Upper lobe of right lung (tissue), 1 donor: ENCODE measurements around the gene TTC8. TPM values are rescaled to one million over a fixed set of nuclear protein-coding genes. Genes with fewer than 3 reads are reported as not detected.
A peak's percentile ranks its signal among the peaks of the same experiment; 100 is the strongest.

Experiments
- ATAC-seq: fragments of 200-7000 bp; cut with Tn5 transposase; one replicate; pipeline ENCODE4 v1.9.1; 2020; ENCODE audit warnings: mild to moderate bottlenecking, moderate library complexity
- DNase-seq: peaks from one replicate; pipeline ENCODE4 v3.0.0-alpha.2; 2020
- H3K27ac ChIP-seq: fragments of 200-600 bp; one replicate; pipeline ENCODE4 v1.8.0; 2022
- H3K27me3 ChIP-seq: fragments of 200-600 bp; one replicate; pipeline ENCODE4 v1.8.0; 2022; ENCODE audit warnings: mild to moderate bottlenecking
- H3K36me3 ChIP-seq: fragments of 200-600 bp; one replicate; pipeline ENCODE4 v1.8.0; 2022
- H3K4me1 ChIP-seq: fragments of 200-600 bp; one replicate; pipeline ENCODE4 v1.8.0; 2022
- H3K4me3 ChIP-seq: fragments of 200-600 bp; one replicate; pipeline ENCODE4 v1.8.0; 2022; ENCODE audit warnings: mild to moderate bottlenecking
- H3K9me3 ChIP-seq: fragments of 200-600 bp; one replicate; pipeline ENCODE4 v1.8.0; 2022
- CTCF ChIP-seq: fragments of 200-600 bp; IDR thresholded peaks from one replicate; pipeline ENCODE4 v1.8.0; 2022; ENCODE audit warnings: antibody characterized with exemption
- intact Hi-C: fragments of 100-400 bp; cut with DNase I; formaldehyde crosslinking; loops from one replicate; pipeline ENCODE4 v1.11.0; 2022
- total RNA-seq: library from RNA; stranded (reverse); fragmentation: NEBNext Ultra II Directional; extraction: Animal tissue kit (Norgen Biotek cat#: 25700); gene quantifications from one replicate; pipeline ENCODE4 v1.2.1, GENCODE V29; 2021
- donor health status: DM: no; HTN: yes; CAD: no; lungs with severe emphysema.

Gene TTC8
- total RNA-seq, 1 donor from 2014 or later: 11.5 TPM

GRCh38 chr14:88791252-88791621 is 33.2 kb upstream of the TTC8 start:
- intact Hi-C loops: no loop called here
- Histone ChIP-seq H3K4me3 (peak overlapping the region; percentile 51), H3K4me1 (peaks cover 9% of the 10 kb centered on the region), H3K9me3 (no peaks in the 10 kb centered on the region), H3K27ac (no peak overlapping the region), H3K27me3 (peaks cover 7% of the 10 kb centered on the region), H3K36me3 (no peaks in the 10 kb centered on the region)
- TF ChIP-seq CTCF: no peak
- no peak for DNase-seq
- no peak for ATAC-seq

- Histone ChIP-seq H3K4me1 (peaks cover 9% of the 10 kb centered on the region), H3K36me3 (no peaks in the 10 kb centered on the region), H3K27me3 (peaks cover 7% of the 10 kb centered on the region), H3K9me3 (no peaks in the 10 kb centered on the region), H3K4me3 (peak overlapping the region; percentile 51), H3K27ac (peak overlapping the region; percentile 55)
- no peak for TF ChIP-seq CTCF
- intact Hi-C loops: no loop called here
- peak; percentile 73 for DNase-seq
- peak; percentile 8 for ATAC-seq
Measured at GRCh38 chr14:88791629-88792472, 32.6 kb upstream of the TTC8 start.

- Histone ChIP-seq H3K4me3 (peak within 1 kb of the TSS; percentile 51), H3K36me3 (no peaks in the 10 kb centered on the region), H3K27ac (peak within 1 kb of the TSS; percentile 55), H3K27me3 (peaks cover 7% of the 10 kb centered on the region), H3K9me3 (no peaks in the 10 kb centered on the region), H3K4me1 (peaks cover 9% of the 10 kb centered on the region)
- DNase-seq (peak; percentile 96), ATAC-seq (peak; percentile 99)
- intact Hi-C loops: no loop called here
- TF ChIP-seq CTCF: no peak
Measured at GRCh38 chr14:88792473-88793258, 31.8 kb upstream of the TTC8 start, which contains the start of gene EML5. EML5 (minus strand) TSS chr14:88792953; CDS start chr14:88792503, 450 bp downstream.

- H3K4me3 ChIP-seq: peak overlapping the region; percentile 51
- H3K36me3 ChIP-seq: no peaks in the 10 kb centered on the region
- H3K9me3 ChIP-seq: no peaks in the 10 kb centered on the region
- peaks cover 9% of the 10 kb centered on the region for H3K4me1 ChIP-seq
- ATAC-seq: no peak
- DNase-seq: no peak
- H3K27me3 ChIP-seq: peaks cover 7% of the 10 kb centered on the region
- H3K27ac ChIP-seq: no peak overlapping the region
- intact Hi-C loops: no loop called here
- TF ChIP-seq CTCF: no peak
Measured at GRCh38 chr14:88793259-88793625, 31.2 kb upstream of the TTC8 start.

- ATAC-seq (no peak), DNase-seq (no peak)
- Histone ChIP-seq H3K36me3 (no peaks in the 10 kb centered on the region), H3K9me3 (no peaks in the 10 kb centered on the region), H3K27ac (no peak overlapping the region), H3K4me3 (no peak overlapping the region), H3K27me3 (no peaks in the 10 kb centered on the region), H3K4me1 (no peaks in the 10 kb centered on the region)
- intact Hi-C loops: no loop called here
- TF ChIP-seq CTCF: no peak
Measured at GRCh38 chr14:88798156-88798555, 26.3 kb upstream of the TTC8 start.
